GM12878 (cell line): ENCODE measurements around the gene PAM16. TPM values are rescaled to one million over a fixed set of nuclear protein-coding genes. Genes with fewer than 3 reads are reported as not detected.

Source experiments
- BRCA1 ChIP-seq: IDR thresholded peaks from 2 replicates; pipeline ENCODE4 v1.6.1; 2011; ENCODE audit warnings: low read depth, low read length, improper control_type of control experiment
- CBX3 ChIP-seq: fragments of 200-600 bp; sonication (generic); IDR thresholded peaks from 2 replicates; pipeline ENCODE4 v1.6.1; 2016; ENCODE audit warnings: low read depth, borderline replicate concordance
- EP300 ChIP-seq, 2 experiments: fragments of 150-350 bp in 1 of 2; IDR thresholded peaks; 2 replicates each; pipeline ENCODE4 v1.6.1; 2011 to 2012; ENCODE audit warnings: low read depth in 2 of 2, low read length in 2 of 2, borderline replicate concordance in 1 of 2, improper control_type of control experiment in 1 of 2, inconsistent platforms in 1 of 2; ENCODE audit not compliant: control insufficient read depth in 1 of 2
- ETV6 ChIP-seq, 2 experiments: fragments of 450-650 bp in 1 of 2; IDR thresholded peaks in 1 of 2; conservative IDR thresholded peaks in 1 of 2; 2 replicates each; pipeline ENCODE4 v1.6.1; 2014; ENCODE audit warnings: antibody characterized with exemption in 1 of 2, borderline replicate concordance in 1 of 2, low read depth in 1 of 2, mild to moderate bottlenecking in 1 of 2, moderate library complexity in 1 of 2
- EZH2 ChIP-seq: IDR thresholded peaks from 2 replicates; pipeline ENCODE4 v1.6.1; 2012; ENCODE audit warnings: low read depth, mild to moderate bottlenecking, control low read depth, inconsistent platforms, low read length, borderline replicate concordance; ENCODE audit not compliant: control insufficient read depth
- FOXM1 ChIP-seq: IDR thresholded peaks from 2 replicates; pipeline ENCODE4 v1.6.1; 2012; ENCODE audit warnings: low read depth, mild to moderate bottlenecking, inconsistent platforms, low read length, moderate library complexity
- GATAD2B ChIP-seq: fragments of 450-650 bp; conservative IDR thresholded peaks from 2 replicates; pipeline ENCODE4 v1.6.1; 2017; ENCODE audit warnings: low read depth, mild to moderate bottlenecking, moderate library complexity
- HDAC2 ChIP-seq: fragments of 200-600 bp; sonication (generic); IDR thresholded peaks from 2 replicates; pipeline ENCODE4 v1.6.1; 2017
- JUNB ChIP-seq: IDR thresholded peaks from 2 replicates; pipeline ENCODE4 v1.6.1; 2016; ENCODE audit warnings: antibody characterized with exemption, mild to moderate bottlenecking
- MTA2 ChIP-seq: fragments of 450-650 bp; IDR thresholded peaks from 2 replicates; pipeline ENCODE4 v1.6.1; 2016; ENCODE audit warnings: low read depth, mild to moderate bottlenecking, moderate library complexity
- PAX5 ChIP-seq: IDR thresholded peaks from 2 replicates; pipeline ENCODE4 v1.6.1; 2011; ENCODE audit warnings: low read depth, low read length, borderline replicate concordance
- PML ChIP-seq: IDR thresholded peaks from 2 replicates; pipeline ENCODE4 v1.6.1; 2012; ENCODE audit warnings: low read length, inconsistent platforms
- RAD21 ChIP-seq: IDR thresholded peaks from 2 replicates; pipeline ENCODE4 v1.6.1; 2011; ENCODE audit warnings: mild to moderate bottlenecking, low read depth, low read length, moderate library complexity; ENCODE audit not compliant: insufficient read depth
- RB1 ChIP-seq: fragments of 450-650 bp; formaldehyde crosslinking; IDR thresholded peaks from 2 replicates; pipeline ENCODE4 v1.6.1; 2017; ENCODE audit warnings: mild to moderate bottlenecking, borderline replicate concordance
- RELB ChIP-seq: fragments of 450-650 bp; IDR thresholded peaks from 2 replicates; pipeline ENCODE4 v1.6.1; 2017; ENCODE audit warnings: low read depth, mild to moderate bottlenecking, moderate library complexity
- SIN3A ChIP-seq: IDR thresholded peaks from 2 replicates; pipeline ENCODE4 v1.6.1; 2012; ENCODE audit warnings: low read depth, low read length, improper control_type of control experiment
- ZBTB11 ChIP-seq: fragments of 450-650 bp; formaldehyde crosslinking; IDR thresholded peaks from 2 replicates; pipeline ENCODE4 v1.5.0; 2022; ENCODE audit warnings: mild to moderate bottlenecking, missing genetic modification characterization
- polyA plus RNA-seq, 11 experiments: library from polyadenylated mRNA; depleted of rRNA in 4 of 11; unstranded in 6 of 11; stranded (reverse) in 5 of 11; fragments of >200 nt; fragmentation: Nextera tagmentation in 4 of 11; fragmentation: Illumina TruSeq in 1 of 11; extraction: Ambion mirVana in 4 of 11; extraction: Trizol in 1 of 11; gene quantifications; 1 replicate in 1 of 11; 2 replicates in 10 of 11; pipeline versions ENCODE4 v1.2.1 to v1.2.3, GENCODE V29; 2011 to 2016; ENCODE audit warnings: inconsistent platforms in 2 of 11, missing spikeins in 2 of 11, low read depth in 1 of 11
- total RNA-seq, 4 experiments: library from RNA; depleted of rRNA in 3 of 4; stranded (reverse); fragments of >200 nt in 3 of 4; fragmentation: Illumina TruSeq in 1 of 4; extraction: Trizol in 1 of 4; gene quantifications; 2 replicates each; pipeline versions ENCODE4 v1.2.1 to v1.2.3, GENCODE V29; 2013 to 2021
- TF ChIP-seq, protein P1 (sequence below): fragments of 450-650 bp; conservative IDR thresholded peaks from 2 replicates; pipeline ENCODE4 v1.6.1; 2017; ENCODE audit warnings: mild to moderate bottlenecking, moderate library complexity
- TF ChIP-seq, protein P2 (sequence below): fragments of 150-350 bp; IDR thresholded peaks from 2 replicates; pipeline ENCODE4 v1.6.1; 2016; ENCODE audit warnings: low read depth, low read length

Gene PAM16
- total and polyA plus RNA-seq, 10 of the 15 experiments (the other 5 are each of a cell fraction or from before 2014, with no cell fraction given) = 18.5 to 94.3 (median 51.5) TPM

- TF ChIP-seq, protein P1, sequence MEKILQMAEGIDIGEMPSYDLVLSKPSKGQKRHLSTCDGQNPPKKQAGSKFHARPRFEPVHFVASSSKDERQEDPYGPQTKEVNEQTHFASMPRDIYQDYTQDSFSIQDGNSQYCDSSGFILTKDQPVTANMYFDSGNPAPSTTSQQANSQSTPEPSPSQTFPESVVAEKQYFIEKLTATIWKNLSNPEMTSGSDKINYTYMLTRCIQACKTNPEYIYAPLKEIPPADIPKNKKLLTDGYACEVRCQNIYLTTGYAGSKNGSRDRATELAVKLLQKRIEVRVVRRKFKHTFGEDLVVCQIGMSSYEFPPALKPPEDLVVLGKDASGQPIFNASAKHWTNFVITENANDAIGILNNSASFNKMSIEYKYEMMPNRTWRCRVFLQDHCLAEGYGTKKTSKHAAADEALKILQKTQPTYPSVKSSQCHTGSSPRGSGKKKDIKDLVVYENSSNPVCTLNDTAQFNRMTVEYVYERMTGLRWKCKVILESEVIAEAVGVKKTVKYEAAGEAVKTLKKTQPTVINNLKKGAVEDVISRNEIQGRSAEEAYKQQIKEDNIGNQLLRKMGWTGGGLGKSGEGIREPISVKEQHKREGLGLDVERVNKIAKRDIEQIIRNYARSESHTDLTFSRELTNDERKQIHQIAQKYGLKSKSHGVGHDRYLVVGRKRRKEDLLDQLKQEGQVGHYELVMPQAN = peak; percentile 93
- TF ChIP-seq GATAD2B (peak; percentile 91), RELB (no peak), JUNB (no peak), FOXM1 (no peak), HDAC2 (no peak), EZH2 (no peak), PML (no peak), BRCA1 (no peak), ZBTB11 (CRISPR knock-in tag) (no peak), PAX5 (no peak), CBX3 (no peak), MTA2 (no peak), RAD21 (no peak), ETV6 (conservative IDR thresholded peaks at IDR 0.05 in 1 of 2, IDR thresholded peaks at IDR 0.05 in 1 of 2; ENCODE audit: borderline replicate concordance in 1 of 2, low read depth in 1 of 2) (no peak), RB1 (no peak), EP300 (IDR thresholded peaks at IDR 0.05; ENCODE audit: borderline replicate concordance in 1 of 2, control insufficient read depth in 1 of 2, low read depth in 2 of 2, low read length in 2 of 2) (no peak), SIN3A (peak; percentile 44)
- TF ChIP-seq, protein P2, sequence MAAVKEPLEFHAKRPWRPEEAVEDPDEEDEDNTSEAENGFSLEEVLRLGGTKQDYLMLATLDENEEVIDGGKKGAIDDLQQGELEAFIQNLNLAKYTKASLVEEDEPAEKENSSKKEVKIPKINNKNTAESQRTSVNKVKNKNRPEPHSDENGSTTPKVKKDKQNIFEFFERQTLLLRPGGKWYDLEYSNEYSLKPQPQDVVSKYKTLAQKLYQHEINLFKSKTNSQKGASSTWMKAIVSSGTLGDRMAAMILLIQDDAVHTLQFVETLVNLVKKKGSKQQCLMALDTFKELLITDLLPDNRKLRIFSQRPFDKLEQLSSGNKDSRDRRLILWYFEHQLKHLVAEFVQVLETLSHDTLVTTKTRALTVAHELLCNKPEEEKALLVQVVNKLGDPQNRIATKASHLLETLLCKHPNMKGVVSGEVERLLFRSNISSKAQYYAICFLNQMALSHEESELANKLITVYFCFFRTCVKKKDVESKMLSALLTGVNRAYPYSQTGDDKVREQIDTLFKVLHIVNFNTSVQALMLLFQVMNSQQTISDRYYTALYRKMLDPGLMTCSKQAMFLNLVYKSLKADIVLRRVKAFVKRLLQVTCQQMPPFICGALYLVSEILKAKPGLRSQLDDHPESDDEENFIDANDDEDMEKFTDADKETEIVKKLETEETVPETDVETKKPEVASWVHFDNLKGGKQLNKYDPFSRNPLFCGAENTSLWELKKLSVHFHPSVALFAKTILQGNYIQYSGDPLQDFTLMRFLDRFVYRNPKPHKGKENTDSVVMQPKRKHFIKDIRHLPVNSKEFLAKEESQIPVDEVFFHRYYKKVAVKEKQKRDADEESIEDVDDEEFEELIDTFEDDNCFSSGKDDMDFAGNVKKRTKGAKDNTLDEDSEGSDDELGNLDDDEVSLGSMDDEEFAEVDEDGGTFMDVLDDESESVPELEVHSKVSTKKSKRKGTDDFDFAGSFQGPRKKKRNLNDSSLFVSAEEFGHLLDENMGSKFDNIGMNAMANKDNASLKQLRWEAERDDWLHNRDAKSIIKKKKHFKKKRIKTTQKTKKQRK = no peak
Measured at GRCh38 chr16:4350787-4351659, at the start of gene PAM16 (continued).
